Activated CD8-positive, alpha-beta memory T cell treated with anti-CD3 and anti-CD28 coated beads for 36 hours (primary cell): ENCODE measurements around the gene RERGL. TPM values are rescaled to one million over a fixed set of nuclear protein-coding genes. Genes with fewer than 3 reads are reported as not detected.
"Not testable (repeated sequence)": the region's sequence is repeated elsewhere in the genome, so short reads cannot be mapped to it uniquely, and the experiment has no call there.

Experiments used
- CTCF ChIA-PET: fragments of 350-600 bp; sonication (Branson Sonifier 250); formaldehyde crosslinking; loops from one replicate; lab custom pipeline; 2021; ENCODE audit warnings: antibody characterized with exemption; lab: Charles Lee
- POLR2A ChIA-PET: fragments of 350-600 bp; sonication (Branson Sonifier 250); formaldehyde crosslinking; loops from one replicate; lab custom pipeline; 2021; ENCODE audit warnings: antibody characterized with exemption; lab: Charles Lee
- total RNA-seq, 2 experiments: library from RNA; stranded (reverse); gene quantifications; one replicate each; pipeline ENCODE4 v1.2.3, GENCODE V29; 2021

RERGL gene
- total RNA-seq: not detected

- POLR2A ChIA-PET: no interaction called here
- CTCF ChIA-PET: no interaction called here
Measured at GRCh38 chr12:18090093-18090492, at the start of gene RERGL. Gene RERGL, minus strand, starts transcription at chr12:18090193. Its CDS starts 53 bp downstream, at chr12:18090140.

GRCh38 chr12:18139254-18139653 is 49.3 kb upstream of the RERGL start:
- ChIA-PET CTCF (no interaction called here), POLR2A (no interaction called here)

GRCh38 chr12:18135509-18135908 is 45.5 kb upstream of the RERGL start:
- CTCF ChIA-PET: no interaction called here
- POLR2A ChIA-PET: no interaction called here

- ChIA-PET POLR2A (no interaction called here), CTCF (no interaction called here)
Measured at GRCh38 chr12:18135086-18135485, 45.1 kb upstream of the RERGL start.

GRCh38 chr12:18130851-18131250 is 40.9 kb upstream of the RERGL start:
- ChIA-PET CTCF (no interaction called here), POLR2A (no interaction called here)

- POLR2A ChIA-PET: no interaction called here
- CTCF ChIA-PET: no interaction called here
Measured at GRCh38 chr12:18123707-18124106, 33.7 kb upstream of the RERGL start.

GRCh38 chr12:18120899-18121298 is 30.9 kb upstream of the RERGL start:
- POLR2A ChIA-PET: no interaction called here
- CTCF ChIA-PET: no interaction called here

GRCh38 chr12:18108611-18109010 is 18.6 kb upstream of the RERGL start:
- POLR2A ChIA-PET: no interaction called here
- CTCF ChIA-PET: no interaction called here

GRCh38 chr12:18103624-18104023 is 13.6 kb upstream of the RERGL start:
- ChIA-PET CTCF (no interaction called here), POLR2A (no interaction called here)

- POLR2A ChIA-PET: no interaction called here
Measured at GRCh38 chr12:18101043-18101442, 11.1 kb upstream of the RERGL start.

GRCh38 chr12:18084080-18084479 is 5.9 kb downstream of the RERGL start:
- POLR2A ChIA-PET: no interaction called here

More at GRCh38 chr12:18101043-18101442, 11.1 kb upstream of the RERGL start:
- CTCF ChIA-PET: no interaction called here

GRCh38 chr12:18079541-18080246 is 10.3 kb downstream of the RERGL start:
- ChIA-PET POLR2A (no interaction called here), CTCF (no interaction called here)

More at GRCh38 chr12:18084080-18084479, 5.9 kb downstream of the RERGL start:
- CTCF ChIA-PET: no interaction called here

- CTCF ChIA-PET: no interaction called here
Measured at GRCh38 chr12:18074001-18074400, 16.0 kb downstream of the RERGL start.

GRCh38 chr12:18072723-18073122 is 17.3 kb downstream of the RERGL start:
- CTCF ChIA-PET: no interaction called here
- POLR2A ChIA-PET: no interaction called here

More at GRCh38 chr12:18074001-18074400, 16.0 kb downstream of the RERGL start:
- POLR2A ChIA-PET: no interaction called here

- CTCF ChIA-PET: no interaction called here
Measured at GRCh38 chr12:18071336-18071735, 18.7 kb downstream of the RERGL start.

GRCh38 chr12:18068355-18068754 is 21.6 kb downstream of the RERGL start:
- POLR2A ChIA-PET: no interaction called here

More at GRCh38 chr12:18071336-18071735, 18.7 kb downstream of the RERGL start:
- POLR2A ChIA-PET: no interaction called here

GRCh38 chr12:18066666-18067065 is 23.3 kb downstream of the RERGL start:
- ChIA-PET POLR2A (no interaction called here), CTCF (no interaction called here)

More at GRCh38 chr12:18068355-18068754, 21.6 kb downstream of the RERGL start:
- CTCF ChIA-PET: no interaction called here

- CTCF ChIA-PET, POLR2A ChIA-PET: not testable (repeated sequence)
Measured at GRCh38 chr12:18062867-18063266, 27.1 kb downstream of the RERGL start.

- ChIA-PET CTCF (no interaction called here), POLR2A (no interaction called here)
Measured at GRCh38 chr12:18057051-18057450, 32.9 kb downstream of the RERGL start.

- ChIA-PET CTCF (no interaction called here), POLR2A (no interaction called here)
Measured at GRCh38 chr12:18054925-18055619, 34.9 kb downstream of the RERGL start.

GRCh38 chr12:18045446-18045992 is 44.5 kb downstream of the RERGL start:
- CTCF ChIA-PET: no interaction called here

More at GRCh38 chr12:18045446-18045992, 44.5 kb downstream of the RERGL start:
- POLR2A ChIA-PET: no interaction called here
